ENCODE results near the gene LTBP1. TPM values are rescaled to one million over a fixed set of nuclear protein-coding genes. Genes with fewer than 3 reads are reported as not detected.

LTBP1 gene
- total and polyA plus RNA-seq, 12 donors = 6.2 to 47.2 (median 15.5) TPM

DNA sequence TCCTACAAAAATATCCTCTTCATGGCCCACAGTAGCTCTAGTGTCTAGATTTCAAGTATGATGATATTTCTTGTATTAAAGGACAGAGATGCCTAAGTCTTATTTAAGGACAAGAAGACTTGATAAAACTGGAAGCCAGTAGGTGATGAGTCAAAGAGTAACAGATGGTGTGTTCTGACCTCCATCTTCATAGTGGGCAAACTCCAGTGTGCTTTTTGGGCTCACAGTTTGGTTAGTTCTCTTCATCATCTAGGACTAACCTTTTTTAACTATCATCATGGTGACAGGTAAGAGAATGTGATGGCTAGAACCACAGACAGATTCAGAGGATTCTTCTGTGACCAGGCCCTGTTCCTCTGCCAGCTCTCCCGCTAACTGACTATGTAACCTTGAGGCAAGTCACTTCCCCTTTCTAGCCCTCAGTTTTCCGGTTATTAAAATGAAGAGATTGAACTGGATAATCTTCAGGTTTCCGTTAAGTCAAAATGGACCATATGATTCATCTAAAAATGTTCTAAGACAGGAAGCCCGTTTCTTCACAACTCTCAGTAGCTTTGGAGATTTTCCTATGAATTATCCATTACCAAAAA lies 389.4 kb downstream of the LTBP1 start:
- no peaks in the 10 kb centered on the region for H3K27me3 ChIP-seq
- no peak overlapping the region for H3K4me3 ChIP-seq
- no peak overlapping the region for H3K27ac ChIP-seq
- DNase-seq = no peak
- peaks cover 5 to 8% of the 10 kb centered on the region in 2 donors for H3K4me1 ChIP-seq (replicated peaks in 1 of 2)
- TF ChIP-seq POLR2A (IDR thresholded peaks at IDR 0.05) = no peak
- TF ChIP-seq, protein P1, sequence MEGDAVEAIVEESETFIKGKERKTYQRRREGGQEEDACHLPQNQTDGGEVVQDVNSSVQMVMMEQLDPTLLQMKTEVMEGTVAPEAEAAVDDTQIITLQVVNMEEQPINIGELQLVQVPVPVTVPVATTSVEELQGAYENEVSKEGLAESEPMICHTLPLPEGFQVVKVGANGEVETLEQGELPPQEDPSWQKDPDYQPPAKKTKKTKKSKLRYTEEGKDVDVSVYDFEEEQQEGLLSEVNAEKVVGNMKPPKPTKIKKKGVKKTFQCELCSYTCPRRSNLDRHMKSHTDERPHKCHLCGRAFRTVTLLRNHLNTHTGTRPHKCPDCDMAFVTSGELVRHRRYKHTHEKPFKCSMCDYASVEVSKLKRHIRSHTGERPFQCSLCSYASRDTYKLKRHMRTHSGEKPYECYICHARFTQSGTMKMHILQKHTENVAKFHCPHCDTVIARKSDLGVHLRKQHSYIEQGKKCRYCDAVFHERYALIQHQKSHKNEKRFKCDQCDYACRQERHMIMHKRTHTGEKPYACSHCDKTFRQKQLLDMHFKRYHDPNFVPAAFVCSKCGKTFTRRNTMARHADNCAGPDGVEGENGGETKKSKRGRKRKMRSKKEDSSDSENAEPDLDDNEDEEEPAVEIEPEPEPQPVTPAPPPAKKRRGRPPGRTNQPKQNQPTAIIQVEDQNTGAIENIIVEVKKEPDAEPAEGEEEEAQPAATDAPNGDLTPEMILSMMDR (IDR thresholded peaks at IDR 0.05) = no peak
- WGBS, 4 donors = 65 to 79% (median 74%) methylated on average over 4 of the region's 4 CpGs
- no peaks in the 10 kb centered on the region for H3K36me3 ChIP-seq (replicated peaks in 1 of 2)
- intact Hi-C loops (cut with DNase I) = no loop called here
- H3K9me3 ChIP-seq (replicated peaks in 1 of 3) = no peaks in the 10 kb centered on the region

DNA sequence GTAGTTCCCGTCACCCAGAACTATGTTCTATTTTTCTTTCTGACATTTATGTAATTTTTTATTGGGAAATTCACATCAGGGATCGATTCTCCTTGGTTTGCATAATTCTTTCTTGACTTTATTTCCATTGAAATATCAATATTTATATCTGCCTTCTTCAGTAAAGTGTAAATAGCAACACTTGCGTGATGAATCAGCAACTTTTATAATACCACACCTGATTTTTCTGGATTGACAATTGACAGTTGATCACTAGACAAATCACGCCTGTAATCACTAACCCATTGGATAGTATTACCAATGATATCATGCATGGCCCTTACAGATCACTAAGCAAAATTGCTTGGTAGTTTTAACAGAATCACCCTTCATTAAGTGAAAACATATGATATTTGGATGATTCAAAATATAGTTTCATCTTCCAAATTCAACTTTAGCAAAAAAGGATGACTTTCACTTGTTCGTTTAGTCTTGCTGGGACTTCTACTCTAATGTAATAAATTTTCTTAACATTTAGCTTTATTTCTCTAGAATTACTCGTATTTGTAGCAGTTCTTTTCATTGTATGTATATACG lies 390.7 kb downstream of the LTBP1 start:
- peaks cover 5 to 9% of the 10 kb centered on the region in 2 donors for H3K4me1 ChIP-seq (replicated peaks in 1 of 2)
- no peaks in the 10 kb centered on the region for H3K9me3 ChIP-seq (replicated peaks in 1 of 3)
- H3K27me3 ChIP-seq = no peaks in the 10 kb centered on the region
- no peak overlapping the region for H3K27ac ChIP-seq
- TF ChIP-seq POLR2A (IDR thresholded peaks at IDR 0.05) = no peak
- TF ChIP-seq, protein P1 (IDR thresholded peaks at IDR 0.05) = no peak
- DNase-seq = no peak
- intact Hi-C loops (cut with DNase I) = no loop called here
- WGBS, 4 donors = 86 to 96% (median 92%) methylated on average over 7 of the region's 7 CpGs
- no peaks in the 10 kb centered on the region for H3K36me3 ChIP-seq (replicated peaks in 1 of 2)
- H3K4me3 ChIP-seq = no peak overlapping the region

DNA sequence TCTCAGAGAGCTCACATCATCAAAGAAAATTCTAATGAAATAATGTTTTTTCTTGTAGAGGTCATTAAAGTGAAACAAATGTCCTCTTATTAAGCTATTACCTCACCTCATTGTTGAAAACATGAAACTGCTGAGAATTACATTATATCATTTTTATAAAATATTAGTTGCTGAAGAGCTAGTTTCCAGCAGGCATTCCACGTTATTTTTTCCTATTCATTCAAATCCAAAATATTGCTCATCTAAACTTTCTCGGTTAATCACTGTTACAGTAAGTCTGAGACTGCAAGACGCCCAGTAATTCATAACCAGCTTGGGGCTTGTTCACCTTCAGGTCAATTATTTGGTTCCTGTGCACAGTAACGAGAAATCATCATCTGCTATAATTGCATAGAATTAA lies 391.2 kb downstream of the LTBP1 start:
- WGBS, 4 donors = 83 to 96% (median 94%) methylated on average over 4 of the region's 4 CpGs
- Histone ChIP-seq H3K4me3 (no peak overlapping the region), H3K27me3 (no peaks in the 10 kb centered on the region), H3K4me1 (replicated peaks in 1 of 2) (peaks cover 5 to 9% of the 10 kb centered on the region in 2 donors), H3K9me3 (replicated peaks in 1 of 3) (no peaks in the 10 kb centered on the region), H3K36me3 (replicated peaks in 1 of 2) (no peaks in the 10 kb centered on the region), H3K27ac (no peak overlapping the region)
- DNase-seq = no peak
- intact Hi-C loops (cut with DNase I) = no loop called here
- TF ChIP-seq POLR2A (IDR thresholded peaks at IDR 0.05) = no peak
- TF ChIP-seq, protein P1 (IDR thresholded peaks at IDR 0.05) = no peak

DNA sequence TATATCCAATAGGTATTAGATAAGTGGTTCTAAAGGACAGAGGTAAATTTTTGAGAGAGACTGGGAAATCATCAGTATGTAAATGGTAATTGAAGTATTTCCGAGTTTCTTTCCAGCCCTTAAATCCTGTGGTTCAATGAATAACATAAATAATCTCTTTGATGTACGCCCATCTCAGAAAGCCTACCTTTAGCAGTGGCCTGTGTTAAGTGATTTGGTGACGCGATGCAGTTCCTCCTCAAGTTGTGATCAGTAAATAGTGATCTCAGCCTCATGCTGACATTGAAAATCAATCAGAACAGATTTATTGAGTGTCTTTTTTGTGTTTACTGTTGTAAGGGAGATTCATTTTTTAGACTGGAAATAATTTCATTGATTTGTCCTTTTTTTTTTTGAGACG lies 392.5 kb downstream of the LTBP1 start:
- Histone ChIP-seq H3K27me3 (no peaks in the 10 kb centered on the region), H3K4me1 (replicated peaks in 1 of 2) (peaks cover 5 to 9% of the 10 kb centered on the region in 2 donors), H3K4me3 (no peak overlapping the region), H3K27ac (no peak overlapping the region), H3K36me3 (replicated peaks in 1 of 2) (no peaks in the 10 kb centered on the region), H3K9me3 (replicated peaks in 1 of 3) (no peaks in the 10 kb centered on the region)
- intact Hi-C loops (cut with DNase I) = no loop called here
- TF ChIP-seq, protein P1 (IDR thresholded peaks at IDR 0.05) = no peak
- no peak for TF ChIP-seq POLR2A (IDR thresholded peaks at IDR 0.05)
- WGBS, 4 donors = 84 to 92% (median 88%) methylated on average over 5 of the region's 5 CpGs
- no peak for DNase-seq

Measured in adrenal gland (tissue), 12 donors.